Dermis microvascular lymphatic vessel endothelial cell (primary cell): ENCODE data around the gene COL19A1. TPM values are rescaled to one million over a fixed set of nuclear protein-coding genes. Genes with fewer than 3 reads are reported as not detected.

Experiments
- DNase-seq, 2 donors: peaks; one replicate each; pipeline versions ENCODE4 v3.0.0 to v3.0.0-alpha.2; 2010; ENCODE audit warnings: low read depth in 2 of 2
- total RNA-seq: library from RNA; depleted of rRNA; stranded (reverse); fragments of >200 nt; gene quantifications from 2 replicates; pipeline ENCODE4 v1.2.1, GENCODE V29; 2014

Gene COL19A1
- total RNA-seq, 1 donor from 2014 or later = under 0.01 TPM

DNA sequence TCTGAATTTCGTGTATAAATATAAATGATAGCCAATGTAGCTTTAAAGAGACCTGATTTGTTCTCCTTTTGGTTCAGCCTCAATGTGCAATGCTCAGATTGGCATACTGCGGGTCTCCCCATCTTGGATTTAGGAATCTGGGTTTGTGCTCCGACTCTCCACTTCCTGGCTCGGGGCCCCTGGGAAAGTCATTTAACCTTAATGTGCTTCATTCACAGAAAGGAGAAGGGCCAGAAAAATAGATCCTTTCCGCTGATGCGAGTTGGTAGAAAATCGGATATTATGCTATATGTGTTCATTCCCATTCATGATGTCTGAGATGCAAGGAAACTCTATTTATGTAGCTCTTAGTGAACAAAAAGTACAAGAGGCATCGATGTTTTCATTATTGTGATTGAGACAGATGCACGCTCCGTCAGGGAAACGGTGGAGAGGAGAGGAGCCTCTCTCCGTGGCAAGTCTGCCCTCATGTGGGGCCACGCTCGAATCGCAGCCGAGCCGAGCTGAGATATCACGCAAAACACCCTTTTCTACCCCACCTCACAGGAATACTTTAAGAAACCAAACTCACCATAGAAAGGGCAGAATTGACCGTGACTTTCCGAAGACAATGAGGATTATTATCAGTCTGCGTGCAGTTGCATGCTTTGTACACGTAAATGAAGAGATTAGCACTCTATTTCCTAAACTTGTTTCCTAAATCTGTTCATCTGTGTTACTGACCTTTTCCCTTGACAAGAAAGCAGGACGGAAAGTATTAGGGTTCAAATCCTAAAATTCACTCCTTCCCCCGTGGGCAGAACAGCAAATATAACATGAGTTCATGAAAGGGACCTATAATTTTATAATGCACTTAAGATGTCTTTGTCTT lies 300.0 kb downstream of the COL19A1 start:
- DNase-seq = peak in 1 of 2 donors; percentile 4

- DNase-seq = no peak
These were observed 302.5 kb downstream of the COL19A1 start for GRCh38 chr6:70168681-70169377.

DNA sequence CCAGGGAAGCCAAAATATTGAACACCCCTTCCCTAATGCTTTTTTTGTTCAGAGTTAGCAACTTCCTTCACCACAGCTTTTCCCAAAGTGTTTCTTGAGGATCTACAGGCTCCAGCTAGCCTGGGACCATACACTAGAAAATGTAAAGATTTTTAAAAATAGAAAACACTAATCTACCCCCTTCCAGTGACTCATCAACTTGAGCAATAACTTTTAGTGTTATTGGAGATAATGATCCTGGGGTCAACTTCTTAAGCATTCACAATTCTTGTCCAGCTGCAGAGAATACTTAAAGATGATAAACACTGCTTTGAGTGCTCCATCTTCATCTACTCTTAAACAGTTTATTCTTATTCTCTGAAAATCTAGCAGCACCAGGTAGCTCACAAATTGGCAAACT lies 304.9 kb downstream of the COL19A1 start:
- no peak for DNase-seq

DNA sequence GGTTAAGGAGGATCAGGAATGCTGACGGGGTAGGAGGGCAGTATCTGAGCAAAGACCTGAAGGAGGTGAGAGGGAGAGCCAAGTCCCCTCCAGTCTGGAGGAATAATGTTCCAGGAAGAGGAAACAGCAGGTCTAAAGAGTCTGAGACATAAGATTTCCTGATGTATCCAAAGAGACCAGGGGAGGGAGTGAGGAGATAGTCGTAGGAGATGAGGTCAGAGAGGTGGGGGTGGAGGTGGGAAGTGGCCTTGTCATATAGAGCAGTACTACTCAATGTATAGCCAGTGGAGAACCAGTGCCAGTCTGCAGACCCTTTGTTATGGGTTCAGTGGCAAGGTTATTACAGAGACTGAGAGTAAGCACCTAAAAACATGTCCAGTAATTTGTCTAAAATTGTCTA lies 305.9 kb downstream of the COL19A1 start:
- DNase-seq = no peak

DNA sequence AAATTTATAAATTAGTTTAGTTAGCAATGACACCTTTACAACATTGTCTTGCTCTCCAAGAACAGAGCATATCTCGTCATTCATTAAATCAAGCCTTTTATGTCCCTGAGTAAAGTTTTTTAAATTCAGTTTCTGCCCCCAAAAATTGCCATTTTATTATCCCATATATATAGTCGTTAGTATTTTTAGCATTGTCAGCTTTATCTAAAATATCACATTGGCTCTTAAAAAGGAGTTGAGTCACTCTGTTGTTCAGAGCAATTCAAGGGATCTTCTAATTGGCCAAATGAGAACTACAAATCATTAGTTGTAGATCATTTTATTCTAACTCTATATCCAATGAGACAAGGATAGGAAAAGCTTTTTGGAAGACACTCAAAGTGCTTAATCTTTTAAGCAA lies 309.4 kb downstream of the COL19A1 start:
- no peak for DNase-seq

GRCh38 chr6:70176842-70177550 lies 310.6 kb downstream of the COL19A1 start:
- no peak for DNase-seq

DNA sequence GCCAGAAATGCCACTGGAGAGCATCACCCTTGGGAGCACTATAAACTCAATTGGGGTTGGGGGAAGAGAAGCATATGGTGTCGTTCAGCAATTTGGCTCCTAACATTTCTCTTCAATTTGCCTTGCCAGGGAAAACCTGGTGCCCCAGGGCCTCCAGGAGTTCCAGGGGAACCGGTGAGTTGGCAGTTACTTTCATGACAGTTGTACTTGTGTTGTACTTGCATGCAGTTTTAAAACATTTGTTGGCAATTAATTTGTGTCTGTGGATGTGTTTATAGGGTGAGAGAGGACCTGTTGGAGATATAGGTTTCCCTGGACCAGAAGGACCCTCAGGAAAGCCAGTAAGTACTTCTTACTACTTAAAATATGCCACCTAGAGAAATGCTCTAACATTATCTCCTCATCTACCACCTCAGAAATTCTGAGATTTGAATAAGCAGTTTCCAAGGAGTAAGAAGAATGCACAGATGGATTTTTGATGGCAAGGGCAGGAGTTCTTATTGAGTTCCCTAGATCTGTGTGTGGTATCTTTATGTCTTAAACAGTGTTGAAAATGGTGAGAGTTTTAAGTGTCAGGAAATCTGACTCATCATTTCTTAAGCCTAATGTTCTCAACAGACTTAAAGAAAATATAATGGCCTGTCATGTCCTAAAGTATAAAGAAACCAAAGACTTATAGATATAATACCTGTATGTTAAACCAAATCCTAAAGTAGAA lies 314.0 kb downstream of the COL19A1 start:
- DNase-seq = no peak

DNA sequence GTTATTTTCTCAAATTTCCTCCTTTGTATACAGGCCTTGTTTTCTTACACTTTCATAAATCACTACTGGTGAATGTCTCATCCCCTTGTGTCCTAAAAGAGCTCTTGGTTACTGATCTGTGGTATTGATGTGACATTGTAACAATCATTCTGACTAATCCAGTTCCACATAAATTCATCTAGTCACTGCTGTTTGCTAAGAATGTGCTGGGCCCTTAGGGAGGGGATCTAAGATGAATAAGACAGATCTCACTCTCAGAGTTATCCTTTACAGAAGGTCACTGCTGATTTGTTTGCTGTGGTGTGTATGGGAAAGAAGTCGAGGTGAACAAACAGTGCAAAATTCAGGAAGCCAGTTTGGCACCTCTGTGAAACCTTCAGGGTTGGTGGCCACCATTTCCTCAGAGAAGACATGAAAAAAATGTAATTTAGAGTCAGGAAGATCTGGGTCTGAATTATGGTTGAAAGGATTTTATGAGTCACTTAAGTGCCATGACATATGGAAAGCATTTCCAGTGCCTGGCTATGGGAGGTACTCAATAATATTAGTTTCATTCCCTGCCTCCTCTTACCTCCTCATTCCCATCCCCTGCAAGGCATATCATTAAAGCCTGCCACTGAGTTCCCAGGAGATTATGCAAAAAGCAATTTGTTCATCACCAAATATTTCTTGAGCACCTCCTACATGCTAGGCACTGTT lies 314.7 kb downstream of the COL19A1 start:
- no peak for DNase-seq

DNA sequence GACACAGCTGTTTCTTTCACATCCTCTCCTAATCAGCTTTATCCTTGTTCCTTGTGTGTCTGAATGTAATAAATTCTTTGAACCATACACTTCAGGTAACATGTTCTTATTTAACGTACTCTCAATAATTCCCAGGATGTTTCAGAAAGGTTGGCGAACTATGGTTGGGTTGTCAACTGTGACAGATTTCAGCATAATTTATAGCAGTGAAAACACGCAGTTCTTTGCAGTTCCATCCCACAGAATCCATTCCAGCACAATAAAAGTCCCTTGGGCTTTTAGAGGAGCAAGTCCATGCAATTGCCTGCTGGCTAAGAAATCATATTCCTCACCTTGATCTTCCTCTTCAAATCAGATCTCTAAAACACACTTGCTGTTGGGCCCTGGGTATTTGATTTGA lies 317.2 kb downstream of the COL19A1 start:
- DNase-seq = no peak

- no peak for DNase-seq
These were observed 318.4 kb downstream of the COL19A1 start for GRCh38 chr6:70184723-70185122.

DNA sequence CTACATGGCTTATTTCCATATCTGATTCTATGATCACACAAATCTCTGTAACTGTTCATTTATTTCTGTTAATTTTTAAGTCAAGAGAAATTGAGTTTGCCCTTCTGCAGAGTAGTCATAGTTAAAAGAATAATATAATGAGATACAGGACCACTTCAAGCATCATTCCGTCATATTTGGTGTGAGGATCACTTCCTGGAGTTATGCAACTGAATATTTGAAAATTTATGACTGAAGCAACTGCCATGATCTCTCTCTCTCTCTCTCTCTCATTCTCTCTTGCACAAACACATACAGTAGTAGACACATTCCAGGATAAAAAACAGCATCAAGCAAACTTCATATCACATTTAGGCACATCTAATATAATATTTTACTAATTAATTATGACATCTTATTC lies 320.1 kb downstream of the COL19A1 start:
- DNase-seq = no peak

GRCh38 chr6:70188202-70188601 lies 321.8 kb downstream of the COL19A1 start:
- DNase-seq = no peak

- DNase-seq = no peak
These were observed 328.1 kb downstream of the COL19A1 start for GRCh38 chr6:70194421-70194820.

DNA sequence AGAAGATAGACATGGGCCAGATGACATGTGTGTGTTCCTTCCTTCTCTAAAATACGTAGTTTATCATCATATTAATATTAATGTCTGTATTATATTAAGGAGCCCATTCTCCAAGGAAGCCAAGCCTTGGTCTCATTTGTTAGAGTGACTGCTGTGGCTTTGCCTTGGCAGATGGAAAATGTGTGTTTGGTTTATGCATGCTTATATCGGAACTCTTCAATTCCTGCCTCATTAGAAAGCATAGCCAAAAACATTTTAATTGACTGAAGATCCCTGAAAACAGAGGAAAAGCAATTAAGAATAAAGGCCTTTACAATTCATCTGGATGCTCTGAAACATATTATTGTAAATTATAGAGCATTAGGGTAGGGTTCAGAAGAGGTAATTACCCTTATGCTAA lies 330.2 kb downstream of the COL19A1 start:
- no peak for DNase-seq

DNA sequence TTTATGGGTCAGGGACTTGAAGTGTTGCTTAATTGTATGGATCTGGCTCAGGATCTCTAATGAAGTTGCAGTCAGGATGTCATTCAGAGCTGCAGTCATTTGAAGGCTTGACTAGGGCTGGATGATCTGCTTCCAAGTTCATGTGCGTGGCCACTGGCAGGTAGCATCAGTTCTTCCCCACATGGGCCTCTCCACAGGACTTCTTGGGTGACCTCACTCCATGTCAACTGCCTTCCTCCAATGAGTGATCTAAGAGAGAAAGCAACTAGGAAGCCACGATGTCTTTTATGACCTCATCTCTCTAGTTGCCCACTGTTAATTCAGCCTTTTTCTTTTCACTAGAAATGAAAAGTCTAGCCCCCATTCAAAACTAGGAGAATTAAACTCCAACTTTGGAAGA lies 332.4 kb downstream of the COL19A1 start:
- DNase-seq = no peak

GRCh38 chr6:70208235-70208790 lies 342.0 kb downstream of the COL19A1 start:
- no peak for DNase-seq

DNA sequence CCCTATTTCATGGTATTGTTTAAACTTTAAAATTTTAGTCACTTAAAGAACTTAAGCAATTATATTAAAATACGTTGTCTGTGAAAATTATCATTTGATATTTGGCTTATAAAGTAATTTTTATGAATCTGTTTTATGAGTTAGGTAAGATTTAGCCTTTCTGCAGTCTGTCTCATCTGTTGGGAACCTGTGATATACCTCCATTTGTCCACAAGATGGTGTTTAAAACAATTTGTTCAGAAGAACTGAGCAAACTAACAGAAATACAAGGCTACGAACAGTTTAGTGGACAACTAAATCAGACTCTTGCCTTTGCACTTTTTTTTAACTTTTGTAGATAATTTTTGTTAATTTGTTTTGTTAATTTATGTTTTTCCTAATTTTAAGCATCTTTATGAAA lies 344.1 kb downstream of the COL19A1 start:
- no peak for DNase-seq

DNA sequence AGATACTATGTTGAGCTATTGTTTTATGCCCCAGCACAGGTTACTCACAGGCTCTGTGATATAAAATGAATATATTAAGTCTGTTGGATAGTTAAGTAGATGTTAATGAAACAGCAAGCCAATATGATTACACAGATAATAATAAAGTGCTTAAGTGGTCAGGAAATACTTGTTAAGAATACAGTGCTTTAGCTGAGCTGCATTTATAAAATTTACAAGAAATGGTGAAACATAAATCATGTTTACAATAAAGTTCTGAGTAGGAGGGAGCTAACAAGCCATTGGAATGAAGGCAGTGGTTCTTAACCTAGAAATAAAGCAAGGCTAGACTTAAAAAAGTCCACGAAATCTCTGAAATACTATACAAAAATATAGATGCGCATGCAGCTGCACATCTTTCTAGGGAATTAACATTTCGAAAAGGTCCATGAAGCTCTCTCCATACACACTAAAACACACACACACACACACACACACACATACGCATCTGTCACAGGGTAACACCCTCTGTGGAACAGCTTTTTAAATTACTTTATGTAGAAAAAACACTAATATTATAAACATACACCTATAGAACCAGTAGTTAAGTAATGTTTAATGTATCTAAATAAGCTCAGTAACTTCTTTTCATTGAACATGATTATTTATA lies 349.2 kb downstream of the COL19A1 start:
- no peak for DNase-seq

DNA sequence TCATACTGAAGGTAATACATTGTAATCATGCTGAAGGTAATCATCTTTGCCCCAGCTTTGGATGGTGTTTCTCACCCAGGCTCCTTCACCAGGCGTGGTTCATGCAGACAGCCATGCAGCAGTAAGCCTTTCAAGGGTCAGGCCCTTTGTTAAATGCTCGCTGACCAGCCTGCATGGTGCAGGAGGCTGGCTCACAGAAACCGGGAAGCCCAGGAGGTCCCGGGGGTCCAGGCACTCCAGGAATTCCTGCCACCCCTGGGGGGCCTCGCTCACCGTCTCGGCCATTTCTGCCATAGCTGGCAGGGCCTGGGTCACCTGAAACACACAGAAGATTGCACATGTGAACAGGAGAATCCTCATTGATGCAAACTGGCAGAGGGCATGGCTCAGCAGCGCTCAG lies 350.4 kb downstream of the COL19A1 start:
- no peak for DNase-seq

DNA sequence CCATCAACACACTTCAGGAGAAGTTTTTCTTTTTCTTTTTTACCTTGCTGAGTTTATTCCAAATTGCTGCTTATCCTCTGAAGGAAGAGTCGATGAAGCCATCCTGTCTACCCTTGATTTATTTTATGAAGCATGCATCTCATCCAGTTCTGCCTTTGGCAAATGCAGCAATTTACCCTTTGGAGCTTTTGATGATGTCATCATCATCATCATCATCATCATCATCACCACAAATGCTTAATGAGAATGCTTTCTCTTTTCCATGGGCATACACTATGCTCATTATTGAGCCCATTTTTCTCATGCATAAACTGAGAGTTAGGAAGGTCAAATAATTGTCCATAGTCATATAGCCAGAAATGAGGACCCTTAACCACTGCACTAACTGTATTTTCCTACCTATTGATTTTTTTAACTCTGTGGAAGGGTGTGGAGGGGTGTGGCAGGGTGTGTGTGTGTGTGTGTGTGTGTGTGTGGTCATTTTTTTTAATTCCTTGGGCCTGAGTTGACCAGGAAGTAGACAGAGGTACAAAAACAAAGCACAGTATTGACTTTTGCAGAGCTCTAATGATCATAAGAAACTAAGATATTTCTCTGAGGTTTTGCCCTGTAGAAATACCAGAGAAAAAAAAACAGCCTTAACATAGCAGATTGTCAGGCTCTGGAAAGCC lies 353.7 kb downstream of the COL19A1 start:
- DNase-seq = no peak
